Measurements from ENCODE around the gene PLS3.
"Not testable (repeated sequence)": the region's sequence is repeated elsewhere in the genome, so short reads cannot be mapped to it uniquely, and the experiment has no call there.

PLS3 gene

GRCh38 chrX:115560978-115561604 is at the start of gene PLS3:
Gene PLS3 (plus strand): TSS chrX:115561174. CDS start chrX:115610251, 49,077 bp downstream.
- DNase-seq = no peak

GRCh38 chrX:115518113-115518512 is 42.9 kb upstream of the PLS3 start:
- DNase-seq = no peak

GRCh38 chrX:115521741-115522140 is 39.2 kb upstream of the PLS3 start:
- DNase-seq = no peak

- no peak for DNase-seq
Observed at GRCh38 chrX:115522952-115523351, 38.0 kb upstream of the PLS3 start.

GRCh38 chrX:115525486-115525885 is 35.5 kb upstream of the PLS3 start:
- no peak for DNase-seq

GRCh38 chrX:115531818-115532403 is 29.1 kb upstream of the PLS3 start:
- DNase-seq = no peak

GRCh38 chrX:115533485-115533884 is 27.5 kb upstream of the PLS3 start:
- DNase-seq = no peak

- DNase-seq = no peak
Observed at GRCh38 chrX:115534383-115534782, 26.6 kb upstream of the PLS3 start.

- DNase-seq = no peak
Observed at GRCh38 chrX:115535421-115535820, 25.6 kb upstream of the PLS3 start.

- DNase-seq = no peak
Observed at GRCh38 chrX:115535844-115536243, 25.1 kb upstream of the PLS3 start.

GRCh38 chrX:115539841-115540240 is 21.1 kb upstream of the PLS3 start:
- no peak for DNase-seq

- DNase-seq = not testable (repeated sequence)
Observed at GRCh38 chrX:115541045-115541444, 19.9 kb upstream of the PLS3 start.

- no peak for DNase-seq
Observed at GRCh38 chrX:115547448-115547847, 13.5 kb upstream of the PLS3 start.

- DNase-seq = no peak
Observed at GRCh38 chrX:115549008-115549407, 12.0 kb upstream of the PLS3 start.

GRCh38 chrX:115553171-115553570 is 7.8 kb upstream of the PLS3 start:
- DNase-seq = no peak

GRCh38 chrX:115559672-115560071 is 1.3 kb upstream of the PLS3 start:
- no peak for DNase-seq

- DNase-seq = no peak
Observed at GRCh38 chrX:115560211-115560977, 580 bp upstream of the PLS3 start.

- DNase-seq = no peak
Observed at GRCh38 chrX:115561605-115562479, 868 bp downstream of the PLS3 start.

- no peak for DNase-seq
Observed at GRCh38 chrX:115562480-115562847, 1.5 kb downstream of the PLS3 start.

GRCh38 chrX:115563633-115564162 is 2.7 kb downstream of the PLS3 start:
- no peak for DNase-seq

- DNase-seq = no peak
Observed at GRCh38 chrX:115564243-115564642, 3.3 kb downstream of the PLS3 start.

- no peak for DNase-seq
Observed at GRCh38 chrX:115565888-115566287, 4.9 kb downstream of the PLS3 start.

- no peak for DNase-seq
Observed at GRCh38 chrX:115571712-115572111, 10.7 kb downstream of the PLS3 start.
